ENCODE data around the gene GNAO1. TPM values are rescaled to one million over a fixed set of nuclear protein-coding genes. Genes with fewer than 3 reads are reported as not detected.

The GNAO1 gene
- total and polyA plus RNA-seq, 9 of the 15 experiments (the other 6 are each of a cell fraction or from before 2014, with no cell fraction given) = 0.07 to 0.42 (median 0.08) TPM; not detected in 5

- TF ChIP-seq MNT (conservative IDR thresholded peaks at IDR 0.05) (peak in 1 of 2 experiments; percentile 50; a peak in 1 of 4 replicates), CTBP1 (IDR thresholded peaks at IDR 0.05; ENCODE audit: borderline replicate concordance) (peak; percentile 30; the same call in 1 of the 2 replicates), MECOM (CRISPR knock-in tag; IDR thresholded peaks at IDR 0.05) (no peak), PBX2 (CRISPR knock-in tag; IDR thresholded peaks at IDR 0.05; ENCODE audit: low read depth) (no peak), PBX2 (tag; conservative IDR thresholded peaks at IDR 0.05; ENCODE audit: low read depth) (peak; percentile 57; the same call in 1 of the 2 replicates), ZBTB11 (CRISPR knock-in tag; IDR thresholded peaks at IDR 0.05) (0 out of 6 replicates have a peak, but pooled peaks of 1 of the 3 experiments have one; percentile 9), GTF3C2 (IDR thresholded peaks at IDR 0.05; ENCODE audit: borderline replicate concordance, extremely low read depth, insufficient read length) (no peak), DPF2 (IDR thresholded peaks at IDR 0.05) (peak; percentile 88), PHB2 (IDR thresholded peaks at IDR 0.05; ENCODE audit: low read depth) (peak; percentile 66; the same call in 1 of the 2 replicates), NR2F6 (CRISPR knock-in tag; IDR thresholded peaks at IDR 0.05) (0 out of 2 replicates have a peak, but pooled peaks have one; percentile 48), KDM1A (IDR thresholded peaks at IDR 0.05) (peak; percentile 97), CXXC5 (CRISPR knock-in tag; IDR thresholded peaks at IDR 0.05) (peak; percentile 84), ZKSCAN3 (CRISPR knock-in tag; IDR thresholded peaks at IDR 0.05) (no peak), ARNT (IDR thresholded peaks at IDR 0.05) (peak in 1 of 2 experiments; percentile 30; a peak in 1 of 4 replicates), NFIC (IDR thresholded peaks at IDR 0.05) (peak; percentile 60), TBL1XR1 (IDR thresholded peaks at IDR 0.05; ENCODE audit: low read length in 2 of 2) (peak in 1 of 2 experiments; percentile 75; a peak in 2 of 4 replicates), MYBL2 (IDR thresholded peaks at IDR 0.05; ENCODE audit: low read depth) (peak; percentile 43; the same call in 1 of the 2 replicates), MYBL2 (CRISPR knock-in tag; IDR thresholded peaks at IDR 0.05; ENCODE audit: borderline replicate concordance) (no peak)
These were observed 164.5 kb downstream of the GNAO1 start (continued) for GRCh38 chr16:56355786-56356275.
